NCI-H1092 (cell line): ENCODE measurements around the gene GRWD1.

Experiments
- DNase-seq: peaks from one replicate; lab custom pipeline; 2025; lab: John Stamatoyannopoulos, UW

Gene GRWD1

DNA sequence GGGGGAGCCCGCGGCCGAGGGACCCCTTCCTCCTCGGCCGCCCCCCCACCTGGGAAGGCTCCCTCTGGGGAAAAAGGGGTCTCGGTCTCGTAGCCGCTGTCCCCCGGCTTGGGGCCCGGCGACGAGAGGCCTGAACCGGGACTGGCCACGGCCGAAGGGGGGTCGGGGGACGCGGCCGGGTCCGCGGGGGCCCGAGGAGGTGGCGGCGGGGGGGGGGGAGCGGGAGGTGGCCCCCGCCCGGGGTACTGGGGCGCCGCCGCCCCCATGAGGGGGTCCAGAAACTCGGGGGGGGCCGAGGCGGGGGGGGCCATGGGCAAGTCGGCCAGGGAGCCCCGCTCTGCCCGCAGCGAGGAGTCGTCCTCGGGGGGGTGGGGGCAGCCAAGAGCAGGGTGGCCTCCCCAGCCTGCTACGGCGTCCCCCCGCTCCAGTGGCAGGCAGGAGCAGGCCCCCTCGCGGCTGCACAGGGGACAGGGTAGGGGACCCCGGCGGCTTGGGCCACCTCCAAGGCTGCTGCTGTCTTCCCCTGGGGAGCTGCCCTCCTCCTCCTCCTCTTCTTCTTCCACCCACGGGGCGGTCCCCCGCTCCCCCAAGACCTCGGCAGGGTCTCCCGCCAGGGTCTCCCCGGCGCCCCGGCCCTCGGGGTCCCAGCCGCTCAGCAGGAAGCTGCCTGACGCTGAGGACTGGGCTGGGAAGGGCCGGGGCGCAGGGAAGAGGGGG lies 53.0 kb downstream of the GRWD1 start:
- DNase-seq, result no peak

DNA sequence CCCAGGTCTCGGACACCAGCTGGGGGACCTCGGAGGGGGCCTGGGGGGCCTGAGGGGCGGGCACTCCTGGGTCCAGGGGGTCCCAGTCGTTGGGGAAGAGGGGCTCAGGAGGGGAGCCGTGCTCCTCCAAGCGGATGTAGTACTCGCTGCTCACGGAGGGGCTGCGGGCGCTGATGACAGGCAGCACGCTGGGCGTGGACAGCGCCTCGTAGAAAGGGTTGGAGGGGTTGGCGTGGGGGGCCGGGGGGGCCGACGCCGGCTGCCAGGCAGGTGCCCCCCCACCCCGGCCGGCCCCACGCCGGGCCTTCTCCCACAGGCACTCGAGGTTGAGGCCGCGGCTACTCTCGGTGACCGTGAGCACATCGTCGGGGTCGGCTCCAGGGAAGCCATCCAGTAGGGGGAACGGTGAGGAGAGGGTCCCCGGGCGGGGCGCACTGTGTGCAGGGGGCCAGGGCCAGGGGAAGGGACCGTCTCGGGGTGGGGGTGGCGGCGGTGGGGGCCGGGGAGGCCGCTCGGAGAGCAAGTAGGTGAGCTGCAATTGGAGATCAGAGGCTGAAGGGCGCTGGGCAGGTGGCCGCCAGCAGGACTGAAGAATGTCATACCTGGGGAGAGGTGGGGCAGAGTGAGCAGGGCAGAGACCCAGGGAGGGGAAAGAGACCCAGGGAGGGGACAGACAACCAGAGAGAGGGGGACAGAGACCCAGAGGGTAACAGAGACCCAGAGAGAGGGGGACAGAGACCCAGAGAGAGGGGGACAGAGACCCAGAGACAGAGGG lies 53.7 kb downstream of the GRWD1 start:
- no peak for DNase-seq

DNA sequence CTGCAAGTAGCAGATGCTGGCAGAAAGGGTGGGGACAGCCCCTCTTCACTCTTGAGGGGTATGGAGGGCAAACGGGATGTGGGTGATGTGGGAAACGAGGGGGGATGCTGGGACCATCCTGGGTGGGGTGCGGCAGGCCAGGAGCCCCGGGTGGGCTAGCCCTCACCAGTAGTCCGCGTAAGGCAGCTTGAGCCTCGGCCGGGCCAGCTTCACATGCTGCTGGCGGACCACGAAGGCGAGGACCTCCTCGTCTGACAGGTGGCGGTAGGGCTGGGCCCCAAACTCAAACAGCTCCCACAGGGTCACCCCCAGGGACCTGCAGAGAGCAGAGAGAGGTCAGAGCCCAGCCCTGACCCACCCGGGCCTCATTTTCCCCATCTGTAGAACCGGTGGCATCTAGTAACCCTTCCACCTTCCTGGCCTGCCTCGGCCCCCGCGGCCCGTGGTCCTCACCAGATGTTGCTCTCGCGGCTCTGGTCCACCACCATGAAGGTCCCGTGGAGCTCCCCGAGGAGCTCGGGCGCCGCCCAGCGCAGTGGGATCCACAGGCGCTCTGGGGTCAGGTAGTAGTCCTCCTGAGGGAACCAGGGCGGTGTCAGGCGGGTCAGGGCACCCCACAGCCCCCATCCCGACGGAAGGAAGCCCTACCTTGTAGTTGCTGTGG lies 55.2 kb downstream of the GRWD1 start:
- DNase-seq, result no peak

DNA sequence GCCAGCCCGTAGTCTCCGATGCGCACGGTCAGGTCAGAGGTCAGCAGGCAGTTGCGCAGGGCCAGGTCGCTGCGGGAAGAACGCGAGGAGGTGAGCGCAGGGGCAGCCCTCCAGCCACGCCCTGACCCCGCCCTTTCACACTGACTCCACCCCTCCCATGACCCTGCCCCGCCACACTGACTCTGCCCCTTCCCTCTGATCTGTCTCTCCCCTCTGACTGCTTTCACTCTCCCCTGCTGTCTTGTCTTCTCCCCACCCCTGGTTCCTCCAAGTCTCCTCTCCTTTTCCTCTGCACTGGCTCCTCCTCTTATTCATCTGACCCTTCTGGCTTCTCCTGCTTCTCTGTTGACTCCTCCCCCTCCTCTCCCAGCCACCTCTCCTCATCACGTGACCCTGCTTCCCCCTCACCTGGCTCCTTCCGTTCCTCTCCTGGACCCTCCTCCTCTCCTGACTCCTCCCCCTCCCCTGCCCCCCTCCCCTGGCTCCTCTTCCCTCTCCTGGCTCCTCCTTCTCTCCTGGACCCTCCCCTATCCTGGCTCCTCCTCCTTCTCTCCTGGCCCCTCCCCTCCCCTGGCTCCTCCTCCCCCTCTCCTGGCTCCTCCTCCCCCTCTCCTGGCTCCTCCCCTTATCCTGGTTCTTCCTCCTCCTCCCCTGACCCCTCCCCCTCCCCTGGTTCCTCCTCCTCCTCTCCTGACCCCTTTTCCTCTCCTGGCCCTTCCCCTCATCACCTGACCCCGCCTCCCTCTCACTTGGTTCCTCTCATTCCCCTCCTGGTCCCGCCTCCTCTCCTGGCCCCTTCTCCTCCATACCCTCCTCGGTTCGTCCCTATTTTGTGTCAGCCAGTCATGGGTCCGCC lies 55.9 kb downstream of the GRWD1 start:
- DNase-seq, result no peak

DNA sequence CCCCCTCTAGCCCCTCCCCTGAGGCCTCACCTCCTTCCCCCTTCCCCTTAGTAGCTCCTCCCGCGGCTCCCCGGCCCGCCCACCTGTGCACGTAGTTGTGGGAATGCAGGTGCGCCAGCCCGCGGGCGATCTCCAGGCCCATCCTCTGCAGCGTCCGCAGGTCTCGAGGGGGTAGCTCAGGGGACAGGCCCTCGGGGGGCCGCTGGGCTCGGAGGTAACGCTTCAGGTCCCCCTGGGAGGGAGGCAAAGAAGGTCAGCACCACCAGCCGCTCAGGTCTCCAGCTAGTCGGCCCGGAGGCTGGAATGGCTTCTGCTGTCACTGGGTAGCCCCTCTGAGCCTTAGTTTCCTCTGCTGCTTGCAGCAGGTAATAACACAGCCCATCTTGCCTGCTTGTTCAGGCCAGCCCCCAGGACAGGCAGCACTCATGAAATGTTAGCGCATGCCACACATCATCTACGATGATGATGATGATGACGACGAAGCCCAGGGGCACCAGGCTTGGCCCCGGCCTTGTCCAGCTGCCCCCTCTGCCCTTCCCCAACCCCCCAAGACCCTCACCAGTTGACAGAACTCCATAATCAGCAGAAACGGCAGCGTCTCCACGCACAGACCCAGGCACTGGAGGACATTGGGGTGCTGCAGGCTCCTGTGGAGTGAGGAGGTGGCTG lies 56.7 kb downstream of the GRWD1 start:
- DNase-seq, result no peak

DNA sequence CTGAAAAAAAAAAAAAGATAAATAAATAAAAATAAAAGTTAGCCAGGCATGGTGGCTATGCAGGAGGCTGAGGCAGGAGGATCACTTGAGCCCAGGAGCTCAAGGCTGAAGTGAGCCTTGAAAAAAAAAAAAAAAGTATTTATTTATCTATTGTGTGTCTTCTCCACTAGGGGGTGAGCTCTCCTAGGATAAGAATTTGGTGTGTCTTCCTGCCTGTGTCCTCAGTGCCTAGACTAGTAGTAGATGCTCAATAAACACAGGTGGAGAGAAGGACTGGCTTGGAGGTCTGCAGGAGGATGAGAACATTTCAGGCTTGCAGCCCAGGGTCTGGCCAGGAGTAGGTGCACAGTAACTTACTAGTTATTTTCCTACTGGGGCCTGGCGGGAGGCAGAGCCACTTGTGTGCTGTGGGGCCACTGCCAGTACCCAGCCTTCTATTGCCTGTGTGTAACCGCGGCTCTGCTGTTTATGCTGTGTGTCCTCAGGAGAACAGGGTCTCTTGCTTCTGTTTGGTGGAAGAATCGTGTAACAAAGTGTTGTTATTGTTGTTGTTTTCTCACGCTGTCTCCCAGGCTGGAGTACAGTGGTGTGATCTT lies 60.5 kb downstream of the GRWD1 start:
- DNase-seq, result no peak
